IPS-NIHi7 (cell line): ENCODE results near the gene QRSL1.
"Not testable (repeated sequence)": the region's sequence is repeated elsewhere in the genome, so short reads cannot be mapped to it uniquely, and the experiment has no call there.

Source experiments
- DNase-seq: peaks from one replicate; pipeline ENCODE4 v3.0.0; 2012; ENCODE audit warnings: mixed read lengths; ENCODE audit errors: extremely low spot score

The QRSL1 gene

GRCh38 chr6:106622412-106622811 is 7.0 kb upstream of the QRSL1 start:
- DNase-seq: no peak

GRCh38 chr6:106623039-106623438 is 6.3 kb upstream of the QRSL1 start:
- no peak for DNase-seq

- DNase-seq: no peak
Observed at GRCh38 chr6:106626485-106626884, 2.9 kb upstream of the QRSL1 start.

- DNase-seq: not testable (repeated sequence)
Observed at GRCh38 chr6:106627760-106628159, 1.6 kb upstream of the QRSL1 start.

GRCh38 chr6:106628658-106629102 is 698 bp upstream of the QRSL1 start:
- DNase-seq: no peak

- no peak for DNase-seq
Observed at GRCh38 chr6:106629859-106630163, 433 bp downstream of the QRSL1 start.

- no peak for DNase-seq
Observed at GRCh38 chr6:106630366-106630765, 988 bp downstream of the QRSL1 start.

- DNase-seq: no peak
Observed at GRCh38 chr6:106631346-106631745, 2.0 kb downstream of the QRSL1 start.

- DNase-seq: no peak
Observed at GRCh38 chr6:106634565-106634964, 5.2 kb downstream of the QRSL1 start.

- DNase-seq: no peak
Observed at GRCh38 chr6:106637051-106637716, 7.8 kb downstream of the QRSL1 start.

GRCh38 chr6:106637717-106638341 is 8.5 kb downstream of the QRSL1 start:
- DNase-seq: no peak

- DNase-seq: no peak
Observed at GRCh38 chr6:106639812-106640211, 10.4 kb downstream of the QRSL1 start.

- no peak for DNase-seq
Observed at GRCh38 chr6:106642476-106642875, 13.1 kb downstream of the QRSL1 start.

GRCh38 chr6:106643061-106643460 is 13.7 kb downstream of the QRSL1 start:
- no peak for DNase-seq

GRCh38 chr6:106648651-106649308 is 19.4 kb downstream of the QRSL1 start:
- no peak for DNase-seq

- DNase-seq: no peak
Observed at GRCh38 chr6:106658469-106658868, 29.1 kb downstream of the QRSL1 start.

- peak; percentile 24 for DNase-seq
Observed at GRCh38 chr6:106659859-106660258, 30.5 kb downstream of the QRSL1 start.

GRCh38 chr6:106662458-106662857 is 33.1 kb downstream of the QRSL1 start:
- DNase-seq: no peak

GRCh38 chr6:106666282-106667021 is 37.1 kb downstream of the QRSL1 start:
- peak; percentile 35 for DNase-seq

- DNase-seq: no peak
Observed at GRCh38 chr6:106667022-106667402, 37.6 kb downstream of the QRSL1 start.

GRCh38 chr6:106670236-106670635 is 40.9 kb downstream of the QRSL1 start:
- no peak for DNase-seq

GRCh38 chr6:106671651-106672050 is 42.3 kb downstream of the QRSL1 start:
- no peak for DNase-seq
